HG03060 (cell line): ENCODE results near the gene RBM26.
A peak's percentile ranks its signal among the peaks of the same experiment; 100 is the strongest.
"Not testable (repeated sequence)": the region's sequence is repeated elsewhere in the genome, so short reads cannot be mapped to it uniquely, and the experiment has no call there.

Source experiments
- ATAC-seq: cut with Tn5 transposase; IDR thresholded peaks from one replicate; pipeline ENCODE4 v1.9.1; 2021; ENCODE audit warnings: low read depth, moderate number of reproducible peaks; ENCODE audit not compliant: unreplicated experiment

The RBM26 gene

DNA sequence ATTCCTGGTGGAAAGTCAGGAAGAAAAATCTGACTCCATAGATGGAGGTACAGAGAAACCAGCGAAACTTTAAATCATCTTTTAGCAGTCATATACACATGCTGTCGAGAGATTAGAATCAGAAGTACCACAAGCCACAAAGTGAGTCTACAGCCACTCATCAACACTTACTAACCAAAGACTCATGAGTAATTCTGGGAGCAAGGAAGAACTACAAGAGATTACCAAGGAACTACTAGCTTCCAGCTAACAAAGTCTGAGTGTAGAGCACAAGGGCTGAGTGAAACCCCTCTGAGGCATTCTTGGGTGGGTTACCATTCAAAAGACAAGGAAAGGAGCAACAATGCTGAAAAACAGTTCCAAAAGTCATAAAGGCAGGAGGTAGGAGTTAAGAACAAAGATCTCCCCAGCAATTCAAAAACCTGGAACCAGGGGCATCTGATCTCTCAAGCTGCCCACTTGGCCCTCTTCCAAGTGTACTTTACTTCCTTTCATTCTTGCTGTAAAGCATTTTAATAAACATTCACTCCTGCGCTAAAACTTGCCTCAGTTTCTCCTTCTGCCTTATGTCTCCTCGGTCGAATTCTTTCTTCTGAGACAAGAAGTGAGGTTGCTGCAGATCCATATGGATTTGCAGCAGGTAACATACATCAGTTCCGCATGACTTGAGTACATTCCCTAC lies 13.0 kb downstream of the RBM26 start:
- no peak for ATAC-seq

DNA sequence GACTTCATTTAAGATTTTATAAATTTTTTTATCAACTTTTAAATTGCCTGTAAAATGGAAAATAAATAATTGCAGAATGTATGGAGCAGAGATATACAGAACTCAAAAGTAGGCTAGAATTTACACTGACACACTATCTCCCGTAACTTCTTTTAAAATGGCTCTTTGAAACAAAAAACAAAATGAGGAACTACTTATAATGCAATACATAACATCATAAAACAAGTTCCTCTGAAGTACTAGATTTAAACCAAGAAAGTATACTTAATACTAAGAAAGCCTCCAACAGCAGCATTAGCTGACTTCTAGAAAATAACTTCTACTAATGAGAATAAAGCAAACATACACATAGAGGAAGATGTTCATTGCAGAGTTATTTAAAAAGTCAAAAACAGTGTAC lies 17.0 kb downstream of the RBM26 start:
- ATAC-seq: no peak

DNA sequence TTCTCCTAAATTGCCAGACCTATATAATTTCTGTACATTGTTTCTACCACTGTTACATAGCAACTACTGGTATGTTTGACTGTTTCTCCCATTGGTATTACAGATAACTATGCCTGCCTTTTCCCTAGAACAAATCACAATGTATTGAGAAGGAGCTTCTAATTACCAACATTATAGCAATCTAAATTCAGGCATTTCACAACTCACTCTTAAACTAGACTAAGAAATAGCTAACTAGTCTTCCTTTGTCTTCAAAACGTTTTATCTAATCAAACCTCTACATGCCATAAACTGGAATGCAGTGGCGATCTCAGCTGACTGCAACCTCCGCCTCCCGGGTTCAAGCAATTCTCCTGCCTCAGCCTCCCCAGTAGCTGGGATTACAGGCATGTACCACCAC lies 18.2 kb downstream of the RBM26 start:
- no peak for ATAC-seq

DNA sequence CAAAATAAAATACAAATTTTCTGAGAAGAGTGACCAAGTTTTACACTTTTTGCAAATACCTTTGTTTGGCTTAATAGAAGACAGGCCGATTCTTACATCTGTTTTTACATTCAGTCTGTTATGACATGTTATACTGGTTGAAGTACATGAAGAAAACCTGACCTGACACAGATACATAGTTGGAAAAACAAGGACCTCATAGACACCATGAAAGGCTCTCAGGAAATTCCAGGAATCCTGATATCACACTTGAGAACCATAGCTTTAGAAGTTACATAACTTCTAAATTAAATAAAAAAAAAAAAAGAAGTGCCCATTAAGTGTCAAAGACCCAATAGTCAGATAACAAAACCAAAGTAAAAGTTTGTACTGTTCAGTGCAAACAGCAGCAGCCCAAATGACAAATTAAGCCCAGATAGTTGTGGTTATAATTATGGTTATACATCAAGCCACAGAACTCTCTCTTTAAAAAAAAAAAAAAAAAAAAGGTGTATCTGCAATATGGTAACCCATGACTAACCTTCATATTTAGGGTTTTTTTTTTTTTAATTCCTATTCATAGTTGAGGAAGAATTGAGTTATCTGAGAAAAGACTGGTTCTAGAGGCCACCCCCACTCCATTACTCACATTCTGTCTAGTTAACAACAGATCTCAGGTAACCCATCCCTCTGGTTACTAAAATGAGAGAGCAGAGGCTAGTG lies 19.8 kb downstream of the RBM26 start:
- no peak for ATAC-seq

DNA sequence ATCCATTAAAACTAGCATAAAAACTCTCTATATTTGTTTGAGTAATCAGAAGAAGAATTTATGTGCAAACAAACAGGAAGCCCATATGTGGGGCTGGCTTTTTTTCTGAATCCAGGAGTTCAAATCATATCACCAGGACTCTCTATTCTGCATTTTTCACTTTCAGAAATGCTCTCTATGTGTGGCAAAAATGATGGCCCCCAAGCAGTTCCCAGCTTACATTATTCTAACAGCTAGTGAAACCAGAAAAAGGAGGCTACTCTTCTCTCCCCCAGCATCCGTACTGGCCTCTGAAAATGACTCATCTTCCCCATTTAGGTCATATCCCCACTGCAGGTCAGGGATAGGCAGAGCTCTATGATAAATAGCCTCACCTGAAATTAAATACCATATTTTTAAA lies 20.4 kb downstream of the RBM26 start:
- ATAC-seq: peak; percentile 92

DNA sequence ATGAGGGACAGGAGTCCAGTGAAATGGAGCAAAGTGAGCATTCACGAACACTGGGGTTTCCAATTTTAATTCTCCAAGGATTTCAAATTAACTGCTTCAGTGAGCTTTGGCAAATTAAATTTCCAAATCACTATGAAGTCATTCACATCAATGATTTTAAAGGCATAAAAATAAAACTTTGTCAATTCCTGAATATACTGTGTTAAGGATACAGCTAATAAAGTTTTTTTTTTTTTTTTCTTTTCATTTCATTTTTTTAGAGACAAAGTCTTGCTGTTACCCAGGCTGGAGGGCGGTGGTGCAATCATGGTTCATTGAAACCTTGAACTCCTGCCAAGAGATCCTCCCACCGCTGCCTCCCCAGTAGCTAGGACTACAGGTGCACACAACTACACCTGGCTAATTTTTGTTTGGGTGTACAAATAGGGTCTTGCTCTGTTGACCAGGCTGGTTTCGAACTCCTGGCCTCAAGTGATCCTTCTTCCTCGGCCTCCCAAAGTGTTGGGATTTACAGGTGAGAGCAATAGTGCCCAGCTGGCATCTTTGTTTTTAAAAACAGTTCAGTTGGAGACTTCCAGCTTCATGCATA lies 21.9 kb downstream of the RBM26 start:
- ATAC-seq: no peak

DNA sequence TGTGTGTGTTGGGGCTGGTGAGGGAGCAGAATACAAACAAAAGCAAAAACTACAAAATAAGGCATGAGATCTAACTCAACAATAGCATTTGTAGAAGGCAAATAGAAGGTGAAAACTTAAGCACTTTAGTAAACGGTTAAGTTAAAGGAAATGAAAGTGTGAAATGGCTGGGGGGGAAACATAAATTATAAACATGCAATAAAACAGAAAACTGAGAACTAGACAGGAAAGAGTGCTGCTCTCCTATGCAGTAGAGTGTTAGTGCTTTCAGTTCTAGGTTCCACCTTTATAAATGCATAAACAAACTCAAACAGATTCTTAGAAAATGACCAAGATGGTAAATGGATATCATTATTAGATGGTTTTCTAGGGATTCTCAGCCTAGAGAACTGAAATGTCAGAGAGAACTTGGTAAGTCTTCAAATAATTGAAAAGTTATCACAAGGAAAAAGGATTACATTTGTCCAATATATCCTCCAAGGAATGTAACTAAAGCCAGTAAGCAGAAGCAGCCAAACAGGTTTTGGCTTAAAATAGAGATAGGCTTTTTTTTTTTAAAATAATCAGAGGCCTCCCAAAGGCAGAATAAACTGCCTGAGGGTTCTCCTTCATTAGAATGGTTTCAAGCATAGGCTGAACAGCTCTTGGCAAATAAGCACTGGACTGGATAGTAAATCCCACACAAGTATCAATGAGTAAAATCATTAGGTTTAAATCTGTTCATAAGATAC lies 23.3 kb downstream of the RBM26 start:
- ATAC-seq: peak; percentile 25

DNA sequence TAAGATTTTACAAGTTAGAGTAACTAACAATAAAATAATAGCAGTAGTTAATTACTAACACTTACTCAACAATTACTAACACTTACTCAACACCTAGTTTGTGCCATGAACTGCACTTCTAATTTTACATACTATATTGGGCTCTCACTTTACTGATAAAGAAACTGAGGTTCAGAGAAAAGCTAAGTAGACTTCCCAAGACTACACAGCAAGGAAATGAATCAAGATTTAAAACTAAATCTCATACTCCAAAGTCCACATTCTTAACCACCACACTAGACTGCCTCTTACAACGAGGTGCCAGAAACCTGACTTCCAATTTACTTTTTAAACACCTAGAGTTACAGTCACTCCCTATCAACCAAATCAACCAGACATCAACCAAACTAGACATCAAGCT lies 25.1 kb downstream of the RBM26 start:
- no peak for ATAC-seq

DNA sequence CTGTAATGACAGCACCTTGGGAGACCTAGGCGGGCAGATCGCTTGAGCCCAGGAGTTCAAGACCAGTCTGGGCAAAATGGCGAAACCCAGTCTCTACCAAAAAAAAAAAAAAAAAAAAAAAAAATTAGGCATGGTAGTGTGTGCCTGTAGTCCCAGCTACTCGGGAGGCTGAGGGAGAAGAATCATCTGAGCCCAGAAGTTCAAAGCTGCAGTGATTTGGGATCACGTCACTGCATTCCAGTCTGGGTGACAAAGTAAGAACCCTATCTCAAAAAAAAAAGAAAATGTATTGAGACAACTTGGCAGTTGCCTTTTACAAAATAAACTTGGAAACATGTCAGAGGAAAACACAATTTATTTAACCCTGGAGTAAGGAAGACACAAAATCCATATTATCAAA lies 26.8 kb downstream of the RBM26 start:
- no peak for ATAC-seq

DNA sequence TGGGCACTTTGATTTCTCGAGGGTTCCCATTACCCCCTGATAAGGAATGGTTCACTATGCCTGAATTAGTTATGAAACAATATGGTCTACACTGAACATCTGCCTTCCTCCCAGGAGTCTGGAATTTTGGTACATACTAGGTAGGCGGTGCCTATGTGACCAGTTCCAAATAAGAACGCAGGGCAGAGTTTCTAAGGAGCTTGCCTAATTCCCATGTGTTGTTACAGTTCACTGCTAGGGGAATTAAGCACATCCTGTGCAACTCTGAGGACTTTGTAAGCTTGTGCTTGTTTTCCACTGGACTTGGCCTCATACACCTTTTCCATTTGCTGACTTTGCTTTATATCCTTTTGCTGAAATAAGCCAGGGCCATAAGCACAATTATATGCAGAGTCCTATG lies 29.2 kb downstream of the RBM26 start:
- ATAC-seq: no peak

DNA sequence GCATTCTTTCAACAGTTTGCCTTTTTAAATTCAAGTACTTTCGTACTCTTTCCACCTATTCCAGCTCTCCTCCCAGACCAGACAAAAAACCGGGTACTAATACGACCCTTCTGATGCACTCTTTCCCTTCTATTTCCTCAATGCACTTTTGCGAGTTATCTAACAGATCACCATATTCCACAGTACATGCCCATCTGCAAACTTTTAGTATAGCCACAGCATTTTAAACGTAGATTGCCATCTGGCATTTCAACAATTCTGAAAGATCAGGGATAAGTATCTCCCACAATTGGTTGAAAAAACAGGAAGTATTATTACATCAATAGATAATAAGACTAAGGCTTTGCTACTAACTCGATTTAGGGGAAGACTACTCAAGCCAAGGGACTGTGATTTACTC lies 31.5 kb downstream of the RBM26 start:
- ATAC-seq: no peak

DNA sequence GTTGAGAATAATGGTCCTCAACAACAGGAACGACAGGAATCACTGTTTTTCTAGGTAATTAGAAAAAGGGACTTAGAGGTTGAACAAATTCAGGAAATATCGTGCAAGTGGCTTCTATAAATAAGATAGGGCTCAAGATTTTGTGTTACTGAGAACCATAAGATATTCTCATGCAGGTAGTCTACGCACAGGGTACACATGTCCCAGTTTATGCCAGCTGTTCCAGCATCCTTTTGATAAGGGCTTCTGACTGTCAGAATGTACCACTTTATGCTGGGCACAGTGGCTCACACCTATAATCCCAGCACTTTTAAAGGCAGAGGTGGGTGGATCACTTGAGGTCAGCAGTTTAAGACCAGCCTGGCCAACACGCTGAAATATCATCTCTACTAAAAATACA lies 32.1 kb downstream of the RBM26 start:
- ATAC-seq: no peak

DNA sequence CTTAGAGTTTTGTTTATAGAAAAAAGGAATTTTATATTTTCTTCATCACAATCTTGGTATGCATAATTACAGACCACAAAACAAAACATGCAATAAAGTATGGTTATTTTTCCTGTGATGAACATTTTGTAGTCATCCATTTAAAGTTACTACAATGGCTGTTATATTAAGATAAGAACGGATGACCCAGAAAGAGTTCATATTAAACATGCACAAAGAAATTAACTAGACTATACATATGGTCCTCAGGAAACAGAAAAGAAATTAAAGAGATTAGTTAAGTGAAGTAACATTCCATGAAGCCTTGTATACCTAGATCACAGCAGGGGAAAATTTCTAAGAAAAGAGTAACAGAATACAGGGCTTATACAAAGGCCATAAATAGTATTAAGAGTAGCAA lies 36.8 kb downstream of the RBM26 start:
- no peak for ATAC-seq

DNA sequence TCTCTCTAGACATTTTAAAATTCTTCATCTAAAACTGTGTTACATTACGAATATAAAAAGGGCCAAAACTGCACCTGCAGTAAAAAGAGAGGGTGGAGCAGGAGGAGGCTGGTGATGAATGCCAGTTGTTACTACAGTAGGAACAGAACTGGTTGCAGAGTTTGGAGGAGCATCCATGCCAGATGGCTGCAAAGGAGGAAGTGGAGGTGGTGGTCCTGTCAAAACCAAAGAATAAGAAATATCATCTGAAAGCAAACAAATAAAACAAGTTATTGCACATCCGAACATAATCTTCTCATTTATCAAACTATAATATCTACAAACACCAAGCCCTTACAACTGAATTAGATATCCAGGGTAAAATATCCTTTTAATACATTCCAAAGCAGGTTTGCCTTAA lies 40.1 kb downstream of the RBM26 start:
- ATAC-seq: no peak

DNA sequence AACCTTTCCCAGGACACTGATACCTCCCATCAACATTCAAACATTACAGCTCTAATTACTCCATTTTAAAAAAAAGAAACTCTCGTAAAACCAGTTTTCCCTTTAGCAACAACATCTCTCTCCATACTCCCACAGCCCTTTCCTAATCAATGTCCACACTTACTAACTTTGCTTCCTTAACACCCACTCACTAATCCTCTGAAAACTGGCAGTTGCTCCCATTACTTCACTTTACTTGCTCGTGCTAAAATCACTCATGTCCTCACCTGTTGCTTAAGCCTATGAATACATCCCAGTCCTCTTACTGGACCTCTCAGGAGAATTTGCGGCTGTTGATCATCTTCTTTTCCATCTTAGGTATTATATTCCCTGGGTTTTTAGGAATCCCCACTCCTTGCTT lies 44.8 kb downstream of the RBM26 start:
- no peak for ATAC-seq

DNA sequence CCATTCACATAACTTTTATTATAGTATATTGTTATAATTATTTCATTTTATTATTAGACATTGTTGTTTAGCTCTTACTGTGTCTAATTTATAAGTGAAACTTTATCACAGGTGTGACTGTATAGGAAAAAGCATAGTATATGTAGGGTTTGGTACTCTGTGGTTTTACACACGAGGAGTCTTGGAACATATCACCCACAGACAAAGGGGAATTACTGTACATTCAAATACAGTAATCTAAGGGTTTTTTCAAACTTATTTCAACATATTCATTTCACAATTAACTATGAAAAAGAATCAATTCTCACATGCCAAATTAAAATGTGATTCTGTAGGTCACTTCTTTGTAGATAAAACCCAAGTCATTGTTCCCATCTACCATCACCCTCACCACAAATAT lies 46.0 kb downstream of the RBM26 start:
- no peak for ATAC-seq

DNA sequence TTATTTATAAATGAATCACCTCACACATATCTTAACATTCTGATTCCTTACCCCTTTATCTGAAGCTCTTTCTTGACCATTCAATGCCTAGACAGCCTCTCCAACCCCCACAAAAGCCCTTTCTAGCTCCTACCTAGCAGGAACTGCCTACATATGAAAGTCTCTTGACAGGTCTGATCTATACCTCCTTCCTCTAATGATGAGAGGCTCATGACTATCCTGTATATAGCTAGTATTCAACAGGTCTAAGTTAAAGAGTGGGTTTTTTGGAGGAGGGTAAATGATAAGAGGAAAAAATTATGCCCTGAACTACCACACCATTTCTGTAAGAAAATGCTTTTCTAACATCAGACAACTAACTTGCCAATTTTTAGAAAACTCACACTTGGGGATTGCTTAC lies 47.0 kb downstream of the RBM26 start:
- ATAC-seq: no peak

DNA sequence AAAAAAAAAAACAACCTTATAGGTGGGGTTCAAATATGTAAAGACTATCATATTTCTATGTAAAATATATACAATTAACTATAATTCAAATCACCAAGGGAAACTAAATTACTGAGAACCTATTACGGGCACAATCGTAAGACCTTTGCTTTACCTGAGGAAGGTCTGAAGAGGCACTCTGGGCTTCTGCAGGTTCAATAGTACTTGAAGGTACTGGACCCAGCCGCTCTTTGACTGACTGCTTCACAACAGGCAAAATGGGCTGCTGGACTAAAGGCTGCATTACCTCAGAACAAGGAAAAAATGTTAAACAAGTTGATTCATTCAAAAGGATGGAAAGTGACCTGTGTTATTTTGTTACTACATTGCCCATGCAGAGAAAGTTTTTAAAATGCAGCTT lies 51.8 kb downstream of the RBM26 start:
- no peak for ATAC-seq

DNA sequence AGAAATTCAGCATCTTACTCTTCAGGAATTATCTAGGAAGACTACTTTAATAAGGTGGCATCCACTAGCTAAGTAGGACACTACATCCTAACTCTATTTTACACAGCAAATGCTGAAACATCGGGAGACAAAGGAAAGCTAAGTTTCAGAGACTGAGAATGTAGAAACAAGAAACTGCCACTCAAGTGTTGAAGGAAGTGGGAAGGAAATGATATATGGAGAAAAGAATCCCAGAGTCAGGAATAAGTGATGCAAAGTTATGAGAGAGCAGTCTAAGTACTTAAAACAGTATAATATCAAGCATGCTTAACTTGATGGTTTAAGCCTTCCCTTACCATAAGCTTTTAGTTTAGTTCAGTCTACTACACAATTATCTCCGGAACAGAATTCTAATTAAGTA lies 52.4 kb downstream of the RBM26 start:
- no peak for ATAC-seq

DNA sequence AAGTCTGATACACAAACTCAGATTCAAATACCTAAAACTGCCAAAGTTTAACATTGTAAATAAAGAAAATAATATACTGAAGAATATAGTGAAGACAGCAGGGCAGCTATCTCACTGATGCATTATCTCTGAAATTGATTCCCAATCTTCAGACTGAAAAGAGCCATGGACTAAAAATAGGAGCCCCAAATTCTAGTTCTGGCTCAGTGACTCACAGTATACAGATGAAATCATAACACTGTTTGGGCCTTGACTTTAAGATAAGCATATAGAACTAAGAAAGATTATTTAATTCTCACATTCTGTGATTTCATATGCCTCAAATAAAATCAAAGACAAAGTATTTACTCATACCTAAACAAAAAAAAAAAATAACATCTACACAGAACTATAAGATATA lies 53.9 kb downstream of the RBM26 start:
- ATAC-seq: no peak

DNA sequence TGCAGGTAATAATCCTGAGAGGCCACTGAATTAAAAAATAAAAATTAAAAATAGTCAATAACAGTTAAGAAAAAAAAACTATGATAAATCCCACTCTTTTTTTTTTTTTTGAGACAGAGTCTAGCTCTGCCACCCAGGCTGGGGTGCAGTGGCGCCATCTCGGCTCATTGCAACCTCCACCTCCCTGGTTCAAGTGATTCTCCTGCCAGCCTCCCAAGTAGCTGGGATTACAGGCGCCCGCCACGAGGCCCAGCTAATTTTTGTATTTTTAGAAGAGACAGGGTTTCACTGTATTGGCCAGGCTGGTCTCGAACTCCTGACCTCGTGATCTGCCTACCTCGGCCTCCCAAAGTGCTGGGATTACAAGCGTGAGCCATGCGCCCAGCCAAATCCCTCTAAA lies 56.4 kb downstream of the RBM26 start:
- ATAC-seq: not testable (repeated sequence)
